B cell (primary cell): Measurements from ENCODE around the gene SMPD3. TPM values are rescaled to one million over a fixed set of nuclear protein-coding genes. Genes with fewer than 3 reads are reported as not detected.

Experiments
- ATAC-seq: fragments of 200-7000 bp; cut with Tn5 transposase; one replicate; pipeline ENCODE4 v1.10.0; 2021; ENCODE audit warnings: low read depth, mild to moderate bottlenecking, moderate number of reproducible peaks, moderate library complexity
- CTCF ChIA-PET: fragments of 350-600 bp; sonication (Branson Sonifier 250); formaldehyde crosslinking; loops from one replicate; lab custom pipeline; 2021; ENCODE audit warnings: antibody characterized with exemption, inconsistent platforms; lab: Charles Lee
- POLR2A ChIA-PET: fragments of 350-600 bp; sonication (Branson Sonifier 250); formaldehyde crosslinking; loops from one replicate; lab custom pipeline; 2021; ENCODE audit warnings: antibody characterized with exemption; lab: Charles Lee
- DNase-seq: peaks from one replicate; pipeline ENCODE4 v3.0.0; 2013
- H2AFZ ChIP-seq: 2 replicates; pipeline ENCODE4 v1.6.1; 2012; ENCODE audit warnings: mild to moderate bottlenecking, low read depth, low read length; ENCODE audit not compliant: insufficient read depth, poor library complexity, severe bottlenecking
- H3K27ac ChIP-seq, 2 donors: 1 replicate in 1 of 2; 2 replicates in 1 of 2; pipeline ENCODE4 v1.5.1; 2012 to 2013; ENCODE audit warnings: low read length in 2 of 2, mild to moderate bottlenecking in 2 of 2, moderate library complexity in 1 of 2
- H3K27me3 ChIP-seq, 4 experiments: fragments of 200-600 bp in 1 of 4; sonication (generic) in 1 of 4; replicated peaks in 1 of 4; 1 replicate in 2 of 4; 2 replicates in 2 of 4; pipeline versions ENCODE4 v1.6.1 to v1.7.0; 2013 to 2016; ENCODE audit warnings: low read length in 3 of 4, mild to moderate bottlenecking in 2 of 4, mixed read lengths in 1 of 4, moderate library complexity in 1 of 4; ENCODE audit not compliant: insufficient read depth in 4 of 4, control insufficient read depth in 3 of 4; ENCODE audit errors: control extremely low read depth in 1 of 4
- H3K36me3 ChIP-seq, 2 experiments: replicated peaks in 1 of 2; 1 replicate in 1 of 2; 2 replicates in 1 of 2; pipeline versions ENCODE4 v1.6.1 to v1.7.1; 2013; ENCODE audit warnings: low read length in 1 of 2; ENCODE audit not compliant: insufficient read depth in 2 of 2, control insufficient read depth in 1 of 2; ENCODE audit errors: control extremely low read depth in 1 of 2, extremely low read depth in 1 of 2
- H3K4me1 ChIP-seq, 2 donors: fragments of 200-600 bp in 1 of 2; sonication (generic) in 1 of 2; 1 replicate in 1 of 2; 2 replicates in 1 of 2; pipeline versions ENCODE4 v1.5.1 to v1.6.1; 2013 to 2017; ENCODE audit warnings: low read length in 2 of 2; ENCODE audit not compliant: control insufficient read depth in 2 of 2, insufficient read depth in 2 of 2
- H3K4me2 ChIP-seq: replicated peaks from 2 replicates; pipeline ENCODE3; 2012; ENCODE audit warnings: mild to moderate bottlenecking, low read depth, low read length; ENCODE audit not compliant: poor library complexity, severe bottlenecking
- H3K4me3 ChIP-seq, 5 experiments: fragments of 200-600 bp in 1 of 5; sonication (generic) in 1 of 5; 1 replicate in 3 of 5; 2 replicates in 2 of 5; pipeline versions ENCODE4 v1.5.1 to v1.7.0; 2011 to 2016; ENCODE audit warnings: low read length in 4 of 5, mild to moderate bottlenecking in 4 of 5, low read depth in 2 of 5, control low read depth in 1 of 5, moderate library complexity in 1 of 5; ENCODE audit not compliant: insufficient read depth in 1 of 5; ENCODE audit errors: control extremely low read depth in 1 of 5, extremely low read depth in 1 of 5
- H3K79me2 ChIP-seq: fragments of 200-600 bp; sonication (generic); one replicate; pipeline ENCODE4 v1.6.0; 2016; ENCODE audit warnings: low read length; ENCODE audit not compliant: control insufficient read depth, insufficient read depth
- H3K9ac ChIP-seq: fragments of 200-600 bp; sonication (generic); 2 replicates; pipeline ENCODE4 v1.6.1; 2017; ENCODE audit warnings: mild to moderate bottlenecking, low read length, moderate library complexity
- H3K9me3 ChIP-seq, 3 donors: one replicate each; pipeline versions ENCODE4 v1.6.1 to v1.7.1; 2013; ENCODE audit warnings: low read length in 2 of 3; ENCODE audit not compliant: control insufficient read depth in 2 of 3, insufficient read depth in 1 of 3; ENCODE audit errors: control extremely low read depth in 1 of 3
- H4K20me1 ChIP-seq: 2 replicates; pipeline ENCODE4 v1.6.0; 2012; ENCODE audit warnings: mild to moderate bottlenecking, low read length; ENCODE audit not compliant: insufficient read depth, control insufficient read depth, poor library complexity, severe bottlenecking
- H3K27ac Mint-ChIP-seq: one replicate; pipeline ENCODE4 v1.8.0; 2021; ENCODE audit warnings: mixed read lengths
- H3K27me3 Mint-ChIP-seq: one replicate; pipeline ENCODE4 v1.8.0; 2021; ENCODE audit warnings: mixed read lengths
- H3K4me1 Mint-ChIP-seq: one replicate; pipeline ENCODE4 v1.8.0; 2021; ENCODE audit warnings: mixed read lengths
- H3K4me3 Mint-ChIP-seq: one replicate; pipeline ENCODE4 v1.8.0; 2021; ENCODE audit warnings: mixed read lengths
- H3K9me3 Mint-ChIP-seq: one replicate; pipeline ENCODE4 v1.8.0; 2022; ENCODE audit warnings: mixed read lengths; ENCODE audit not compliant: insufficient read depth
- EZH2 ChIP-seq: IDR thresholded peaks from 2 replicates; pipeline ENCODE4 v1.6.1; 2012; ENCODE audit warnings: borderline replicate concordance, low read depth, mild to moderate bottlenecking, moderate library complexity, low read length; ENCODE audit not compliant: insufficient read depth, poor library complexity, severe bottlenecking
- WGBS: methylation state at CpG from one replicate; pipeline ENCODE4 v1.1.5; 2013; ENCODE audit warnings: missing lambda C conversion rate; ENCODE audit not compliant: insufficient coverage; 5-methylcytosine and 5-hydroxymethylcytosine counted together
- intact Hi-C: fragments of 100-400 bp; cut with micrococcal nuclease; formaldehyde crosslinking; loops from one replicate; pipeline ENCODE4 v1.10.0; 2022
- polyA plus RNA-seq: library from polyadenylated mRNA; depleted of rRNA; stranded (reverse); fragments of >200 nt; gene quantifications from 2 replicates; pipeline ENCODE4 v1.2.3, GENCODE V29; 2012
- total RNA-seq, 2 donors: library from RNA; stranded (reverse); fragments of 120-200 nt in 1 of 2; gene quantifications; 1 replicate in 1 of 2; 2 replicates in 1 of 2; pipeline versions ENCODE4 v1.2.3 to v1.2.4, GENCODE V29; 2013 to 2022
- TF ChIP-seq, protein P1 (sequence below): fragments of 200-600 bp; IDR thresholded peaks from one replicate; pipeline ENCODE4 v1.8.0; 2022; ENCODE audit warnings: antibody characterized with exemption, mild to moderate bottlenecking

SMPD3 gene
- total and polyA plus RNA-seq, 2 donors (not counting 1 experiment from before 2014, with no cell fraction given) = 1.2 to 2.8 TPM

DNA sequence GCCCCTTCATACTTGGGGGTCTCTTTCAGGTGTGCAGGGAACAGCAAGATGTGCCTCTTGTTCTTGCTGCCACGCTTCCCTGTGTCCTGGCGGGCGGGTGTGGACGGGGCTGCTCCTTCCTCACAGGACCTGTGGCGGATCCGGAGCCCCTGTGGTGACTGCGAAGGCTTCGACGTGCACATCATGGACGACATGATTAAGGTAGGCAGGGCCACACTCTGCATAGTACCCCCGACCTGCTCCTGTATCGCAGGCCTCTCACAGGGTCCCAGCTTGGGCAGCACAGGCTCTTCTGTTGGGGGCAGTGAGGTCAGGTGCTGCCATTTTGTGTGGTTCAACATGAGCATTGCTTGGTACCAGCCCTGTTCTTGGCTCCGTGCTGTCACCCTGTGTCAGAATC is 94.9 kb downstream of the SMPD3 start:
- H3K4me1 ChIP-seq = peaks cover 15 to 18% of the 10 kb centered on the region in 2 donors
- no peak overlapping the region for H2AFZ ChIP-seq
- peaks cover 5 to 79% of the 10 kb centered on the region in 2 experiments for H3K36me3 ChIP-seq
- ATAC-seq (no peak), DNase-seq (no peak)
- no peak overlapping the region for H3K27ac ChIP-seq
- no peaks in the 10 kb centered on the region for H3K9me3 Mint-ChIP-seq
- no peak overlapping the region for H3K27ac Mint-ChIP-seq
- H3K79me2 ChIP-seq = no peaks in the 10 kb centered on the region
- no peak for TF ChIP-seq EZH2
- H3K4me3 ChIP-seq = no peak overlapping the region
- intact Hi-C loops = no loop called here
- H3K9ac ChIP-seq = no peak overlapping the region
- peaks cover 8% of the 10 kb centered on the region for H4K20me1 ChIP-seq
- H3K27me3 Mint-ChIP-seq = no peaks in the 10 kb centered on the region
- no peak overlapping the region for H3K4me3 Mint-ChIP-seq
- no peaks in the 10 kb centered on the region for H3K27me3 ChIP-seq
- peaks cover 18% of the 10 kb centered on the region for H3K4me1 Mint-ChIP-seq
- H3K4me2 ChIP-seq = no peak overlapping the region
- WGBS = 94% methylated on average over 13 of the region's 13 CpGs
- H3K9me3 ChIP-seq = peaks cover 0 to 3% (median 0%) of the 10 kb centered on the region in 3 donors
- ChIA-PET POLR2A (no interaction called here), CTCF (no interaction called here)

DNA sequence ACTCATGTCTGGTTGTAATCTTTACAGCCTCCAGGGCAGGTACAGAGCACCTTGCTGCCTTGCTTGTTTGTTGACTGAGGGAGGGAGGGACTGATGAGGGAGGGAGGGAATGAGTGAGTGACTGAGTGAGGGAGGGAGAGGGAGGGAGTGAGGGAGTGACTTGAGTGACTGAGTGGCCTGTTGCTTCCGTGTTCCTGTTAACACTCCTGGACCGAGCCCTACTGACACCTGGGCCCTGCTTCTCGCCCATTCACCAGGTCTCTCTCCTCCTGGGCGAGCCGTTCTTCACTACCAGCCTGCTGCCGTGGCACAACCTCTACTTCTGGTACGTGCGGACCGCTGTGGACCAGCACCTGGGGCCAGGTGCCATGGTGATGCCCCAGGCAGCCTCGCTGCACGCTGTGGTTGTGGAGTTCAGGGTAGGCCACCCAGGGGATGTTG is 96.3 kb downstream of the SMPD3 start:
- Histone ChIP-seq H2AFZ (no peak overlapping the region), H3K27me3 (no peaks in the 10 kb centered on the region), H3K79me2 (no peaks in the 10 kb centered on the region), H3K4me3 (no peak overlapping the region), H3K4me2 (no peak overlapping the region), H3K9ac (no peak overlapping the region), H4K20me1 (peaks cover 8% of the 10 kb centered on the region), H3K9me3 (peaks cover 0 to 3% (median 0%) of the 10 kb centered on the region in 3 donors), H3K36me3 (peaks cover 11 to 79% of the 10 kb centered on the region in 2 experiments), H3K4me1 (peaks cover 15 to 17% of the 10 kb centered on the region in 2 donors), H3K27ac (no peak overlapping the region)
- peaks cover 18% of the 10 kb centered on the region for H3K4me1 Mint-ChIP-seq
- intact Hi-C loops = no loop called here
- 98% methylated on average over 10 of the region's 11 CpGs for WGBS
- no peak for DNase-seq
- POLR2A ChIA-PET = no interaction called here
- TF ChIP-seq, protein P1, sequence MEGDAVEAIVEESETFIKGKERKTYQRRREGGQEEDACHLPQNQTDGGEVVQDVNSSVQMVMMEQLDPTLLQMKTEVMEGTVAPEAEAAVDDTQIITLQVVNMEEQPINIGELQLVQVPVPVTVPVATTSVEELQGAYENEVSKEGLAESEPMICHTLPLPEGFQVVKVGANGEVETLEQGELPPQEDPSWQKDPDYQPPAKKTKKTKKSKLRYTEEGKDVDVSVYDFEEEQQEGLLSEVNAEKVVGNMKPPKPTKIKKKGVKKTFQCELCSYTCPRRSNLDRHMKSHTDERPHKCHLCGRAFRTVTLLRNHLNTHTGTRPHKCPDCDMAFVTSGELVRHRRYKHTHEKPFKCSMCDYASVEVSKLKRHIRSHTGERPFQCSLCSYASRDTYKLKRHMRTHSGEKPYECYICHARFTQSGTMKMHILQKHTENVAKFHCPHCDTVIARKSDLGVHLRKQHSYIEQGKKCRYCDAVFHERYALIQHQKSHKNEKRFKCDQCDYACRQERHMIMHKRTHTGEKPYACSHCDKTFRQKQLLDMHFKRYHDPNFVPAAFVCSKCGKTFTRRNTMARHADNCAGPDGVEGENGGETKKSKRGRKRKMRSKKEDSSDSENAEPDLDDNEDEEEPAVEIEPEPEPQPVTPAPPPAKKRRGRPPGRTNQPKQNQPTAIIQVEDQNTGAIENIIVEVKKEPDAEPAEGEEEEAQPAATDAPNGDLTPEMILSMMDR = no peak
- TF ChIP-seq EZH2 = no peak
- H3K27me3 Mint-ChIP-seq = no peaks in the 10 kb centered on the region
- CTCF ChIA-PET = no interaction called here
- H3K27ac Mint-ChIP-seq = no peak overlapping the region
- no peak for ATAC-seq
- no peak overlapping the region for H3K4me3 Mint-ChIP-seq
- H3K9me3 Mint-ChIP-seq = no peaks in the 10 kb centered on the region
